GM23338 (cell line): ENCODE measurements around the gene LAD1. TPM values are rescaled to one million over a fixed set of nuclear protein-coding genes. Genes with fewer than 3 reads are reported as not detected.

ENCODE experiments used
- ATAC-seq: fragments of 200-7000 bp; cut with Tn5 transposase; 3 replicates; pipeline ENCODE4 v1.9.1; 2020
- DNase-seq: peaks from one replicate; pipeline ENCODE4 v3.0.0-alpha.2; 2015; ENCODE audit warnings: low spot score
- H2AFZ ChIP-seq: fragments of 200-600 bp; sonication (generic); 2 replicates; pipeline ENCODE4 v1.8.0; 2016; ENCODE audit warnings: antibody characterized with exemption, mild to moderate bottlenecking, moderate library complexity
- H3F3A ChIP-seq: fragments of 200-600 bp; sonication (generic); replicated peaks from 2 replicates; pipeline ENCODE4 v1.8.0; 2017; ENCODE audit warnings: antibody characterized with exemption, mixed run types, low read depth
- H3K27ac ChIP-seq: fragments of 200-600 bp; sonication (generic); 2 replicates; pipeline ENCODE4 v1.6.1; 2016; ENCODE audit warnings: low read depth
- H3K27me3 ChIP-seq: fragments of 200-600 bp; sonication (generic); 2 replicates; pipeline ENCODE4 v1.8.0; 2016; ENCODE audit warnings: mild to moderate bottlenecking, mixed run types, moderate library complexity; ENCODE audit not compliant: insufficient read depth
- H3K36me3 ChIP-seq: fragments of 200-600 bp; sonication (generic); 2 replicates; pipeline ENCODE4 v1.8.0; 2016; ENCODE audit warnings: mild to moderate bottlenecking; ENCODE audit not compliant: insufficient read depth
- H3K4me1 ChIP-seq: fragments of 200-600 bp; sonication (generic); 2 replicates; pipeline ENCODE4 v1.8.0; 2016; ENCODE audit warnings: mild to moderate bottlenecking, moderate library complexity; ENCODE audit not compliant: insufficient read depth
- H3K4me2 ChIP-seq: fragments of 200-600 bp; sonication (generic); 2 replicates; pipeline ENCODE4 v1.7.1; 2017; ENCODE audit warnings: mixed run types
- H3K4me3 ChIP-seq: fragments of 200-600 bp; sonication (generic); 2 replicates; pipeline ENCODE4 v1.6.1; 2016; ENCODE audit warnings: mixed run types
- H3K79me2 ChIP-seq: fragments of 200-600 bp; sonication (generic); replicated peaks from 2 replicates; pipeline ENCODE4 v1.8.0; 2017; ENCODE audit warnings: mild to moderate bottlenecking; ENCODE audit not compliant: insufficient read depth
- H3K9me2 ChIP-seq: fragments of 200-600 bp; sonication (generic); 2 replicates; pipeline ENCODE4 v1.8.0; 2017; ENCODE audit not compliant: insufficient read depth
- H4K20me1 ChIP-seq: fragments of 200-600 bp; sonication (generic); replicated peaks from 2 replicates; pipeline ENCODE4 v1.8.0; 2017; ENCODE audit warnings: mild to moderate bottlenecking; ENCODE audit not compliant: insufficient read depth
- H3K27ac Mint-ChIP-seq: 2 replicates; pipeline ENCODE4 v1.8.0; 2020; ENCODE audit warnings: inconsistent platforms, mild to moderate bottlenecking, moderate library complexity, mixed read lengths
- H3K27me3 Mint-ChIP-seq: 3 replicates; pipeline ENCODE4 v1.8.0; 2022; ENCODE audit warnings: low read depth, mild to moderate bottlenecking, moderate library complexity, mixed read lengths, inconsistent platforms; ENCODE audit not compliant: insufficient read depth, poor library complexity
- H3K36me3 Mint-ChIP-seq: 3 replicates; pipeline ENCODE4 v1.8.0; 2021; ENCODE audit warnings: low read depth, mild to moderate bottlenecking, inconsistent platforms, moderate library complexity, mixed read lengths
- H3K4me1 Mint-ChIP-seq: 3 replicates; pipeline ENCODE4 v1.8.0; 2020; ENCODE audit warnings: mild to moderate bottlenecking, inconsistent platforms, mixed read lengths
- H3K4me3 Mint-ChIP-seq: 3 replicates; pipeline ENCODE4 v1.8.0; 2021; ENCODE audit warnings: moderate library complexity, mild to moderate bottlenecking, inconsistent platforms, mixed read lengths
- H3K9me3 Mint-ChIP-seq: 3 replicates; pipeline ENCODE4 v1.8.0; 2020; ENCODE audit warnings: moderate library complexity, mild to moderate bottlenecking, inconsistent platforms, mixed read lengths
- CREB1 ChIP-seq: fragments of 250-450 bp; sonication (Bioruptor Pico); IDR thresholded peaks from 2 replicates; pipeline ENCODE4 v1.5.0; 2020; ENCODE audit warnings: low read depth, mild to moderate bottlenecking, moderate library complexity
- EZH2 ChIP-seq: fragments of 200-600 bp; sonication (generic); IDR thresholded peaks from one replicate; pipeline ENCODE4 v1.8.0; 2017; ENCODE audit warnings: antibody characterized with exemption, mild to moderate bottlenecking, low read depth; ENCODE audit not compliant: unreplicated experiment
- EZH2phosphoT487 ChIP-seq: fragments of 200-600 bp; sonication (generic); IDR thresholded peaks from one replicate; pipeline ENCODE4 v1.8.1; 2018; ENCODE audit warnings: antibody characterized with exemption; ENCODE audit not compliant: unreplicated experiment
- JUNB ChIP-seq: IDR thresholded peaks from one replicate; pipeline ENCODE4 v1.6.1; 2016; ENCODE audit warnings: antibody characterized with exemption; ENCODE audit not compliant: unreplicated experiment
- NANOG ChIP-seq: IDR thresholded peaks from 2 replicates; pipeline ENCODE4 v1.6.1; 2016; ENCODE audit warnings: antibody characterized with exemption, borderline replicate concordance
- POLR2AphosphoS5 ChIP-seq: IDR thresholded peaks from 2 replicates; pipeline ENCODE4 v1.6.1; 2016; ENCODE audit warnings: antibody characterized with exemption, low read depth
- REST ChIP-seq: IDR thresholded peaks from one replicate; pipeline ENCODE4 v1.6.1; 2018; ENCODE audit warnings: antibody characterized with exemption; ENCODE audit not compliant: unreplicated experiment
- STAT1 ChIP-seq: IDR thresholded peaks from one replicate; pipeline ENCODE4 v1.6.1; 2016; ENCODE audit warnings: antibody characterized with exemption; ENCODE audit not compliant: unreplicated experiment
- ZNF114 ChIP-seq: fragments of 250-450 bp; sonication (Bioruptor Pico); IDR thresholded peaks from 2 replicates; pipeline ENCODE4 v1.5.0; 2020; ENCODE audit warnings: mild to moderate bottlenecking, moderate library complexity
- ZNF331 ChIP-seq: fragments of 250-450 bp; sonication (Bioruptor Pico); IDR thresholded peaks from 2 replicates; pipeline ENCODE4 v1.5.0; 2020; ENCODE audit warnings: low read depth, mild to moderate bottlenecking, moderate library complexity
- ZNF462 ChIP-seq: fragments of 250-450 bp; sonication (Bioruptor Pico); IDR thresholded peaks from 2 replicates; pipeline ENCODE4 v1.5.0; 2020; ENCODE audit warnings: mild to moderate bottlenecking, moderate library complexity
- polyA plus RNA-seq: library from polyadenylated mRNA; unstranded; fragments of >200 nt; fragmentation: Nextera tagmentation; extraction: Ambion mirVana; gene quantifications from 2 replicates; pipeline ENCODE4 v1.2.1, GENCODE V29; 2016
- total RNA-seq: library from RNA; depleted of rRNA; stranded (reverse); fragments of >200 nt; shearing (Covaris generic); gene quantifications from 2 replicates; pipeline ENCODE4 v1.2.3, GENCODE V29; 2014
- TF ChIP-seq, protein P1 (sequence below), 2 experiments: fragments of 200-600 bp in 1 of 2; sonication (generic) in 1 of 2; conservative IDR thresholded peaks; 2 replicates each; pipeline versions ENCODE4 v1.5.1 to v1.6.1; 2016 to 2017; ENCODE audit warnings: antibody characterized with exemption in 2 of 2, low read depth in 2 of 2, mild to moderate bottlenecking in 2 of 2, moderate library complexity in 1 of 2
- TF ChIP-seq, protein P2 (sequence below): IDR thresholded peaks from 2 replicates; pipeline ENCODE4 v1.6.1; 2016; ENCODE audit warnings: antibody characterized with exemption

LAD1 gene
- total and polyA plus RNA-seq, 2 experiments from 2014 or later: 17.6 to 18.9 TPM

GRCh38 chr1:201336711-201337450 lies 62.2 kb downstream of the LAD1 start:
- no peaks in the 10 kb centered on the region for H3K79me2 ChIP-seq
- no peak for ATAC-seq

More at GRCh38 chr1:201336711-201337450, 62.2 kb downstream of the LAD1 start:
- DNase-seq: no peak
- Histone ChIP-seq H3K27me3 (no peaks in the 10 kb centered on the region), H3K9me2 (no peaks in the 10 kb centered on the region), H3K36me3 (no peaks in the 10 kb centered on the region; the same call in 1 of the 2 replicates), H3K4me2 (no peak overlapping the region), H3K4me3 (no peak overlapping the region), H3F3A (no peaks in the 10 kb centered on the region), H2AFZ (no peak overlapping the region), H3K27ac (no peak overlapping the region), H4K20me1 (no peaks in the 10 kb centered on the region), H3K4me1 (no peaks in the 10 kb centered on the region)
- Mint-ChIP-seq H3K27ac (no peak overlapping the region), H3K9me3 (peaks cover 7% of the 10 kb centered on the region; the same call in 2 of the 3 replicates), H3K27me3 (peaks cover 3% of the 10 kb centered on the region), H3K4me3 (no peak overlapping the region), H3K4me1 (no peaks in the 10 kb centered on the region), H3K36me3 (no peaks in the 10 kb centered on the region)
- no peak for TF ChIP-seq ZNF114 (CRISPR knock-in tag)
- TF ChIP-seq NANOG: no peak
- TF ChIP-seq POLR2AphosphoS5: no peak
- no peak for TF ChIP-seq EZH2
- TF ChIP-seq REST: no peak
- no peak for TF ChIP-seq ZNF331 (CRISPR knock-in tag)
- TF ChIP-seq, protein P1, sequence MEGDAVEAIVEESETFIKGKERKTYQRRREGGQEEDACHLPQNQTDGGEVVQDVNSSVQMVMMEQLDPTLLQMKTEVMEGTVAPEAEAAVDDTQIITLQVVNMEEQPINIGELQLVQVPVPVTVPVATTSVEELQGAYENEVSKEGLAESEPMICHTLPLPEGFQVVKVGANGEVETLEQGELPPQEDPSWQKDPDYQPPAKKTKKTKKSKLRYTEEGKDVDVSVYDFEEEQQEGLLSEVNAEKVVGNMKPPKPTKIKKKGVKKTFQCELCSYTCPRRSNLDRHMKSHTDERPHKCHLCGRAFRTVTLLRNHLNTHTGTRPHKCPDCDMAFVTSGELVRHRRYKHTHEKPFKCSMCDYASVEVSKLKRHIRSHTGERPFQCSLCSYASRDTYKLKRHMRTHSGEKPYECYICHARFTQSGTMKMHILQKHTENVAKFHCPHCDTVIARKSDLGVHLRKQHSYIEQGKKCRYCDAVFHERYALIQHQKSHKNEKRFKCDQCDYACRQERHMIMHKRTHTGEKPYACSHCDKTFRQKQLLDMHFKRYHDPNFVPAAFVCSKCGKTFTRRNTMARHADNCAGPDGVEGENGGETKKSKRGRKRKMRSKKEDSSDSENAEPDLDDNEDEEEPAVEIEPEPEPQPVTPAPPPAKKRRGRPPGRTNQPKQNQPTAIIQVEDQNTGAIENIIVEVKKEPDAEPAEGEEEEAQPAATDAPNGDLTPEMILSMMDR (conservative IDR thresholded peaks at IDR 0.05; ENCODE audit: low read depth in 2 of 2): no peak
- TF ChIP-seq, protein P2, sequence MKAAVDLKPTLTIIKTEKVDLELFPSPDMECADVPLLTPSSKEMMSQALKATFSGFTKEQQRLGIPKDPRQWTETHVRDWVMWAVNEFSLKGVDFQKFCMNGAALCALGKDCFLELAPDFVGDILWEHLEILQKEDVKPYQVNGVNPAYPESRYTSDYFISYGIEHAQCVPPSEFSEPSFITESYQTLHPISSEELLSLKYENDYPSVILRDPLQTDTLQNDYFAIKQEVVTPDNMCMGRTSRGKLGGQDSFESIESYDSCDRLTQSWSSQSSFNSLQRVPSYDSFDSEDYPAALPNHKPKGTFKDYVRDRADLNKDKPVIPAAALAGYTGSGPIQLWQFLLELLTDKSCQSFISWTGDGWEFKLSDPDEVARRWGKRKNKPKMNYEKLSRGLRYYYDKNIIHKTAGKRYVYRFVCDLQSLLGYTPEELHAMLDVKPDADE: no peak
- no peak for TF ChIP-seq EZH2phosphoT487
- TF ChIP-seq ZNF462 (CRISPR knock-in tag): no peak
- TF ChIP-seq JUNB: no peak
- no peak for TF ChIP-seq STAT1
- TF ChIP-seq CREB1 (CRISPR knock-in tag): no peak
